ENCODE data around the gene SPEN. TPM values are rescaled to one million over a fixed set of nuclear protein-coding genes. Genes with fewer than 3 reads are reported as not detected.

SPEN gene
- total RNA-seq, 1 experiment from 2014 or later, result 70.3 TPM

GRCh38 chr1:15799928-15800835, 47.3 kb upstream of the SPEN start:
- no peak overlapping the region for H3K27ac ChIP-seq (ENCODE audit: low read depth, low read length, poor library complexity, severe bottlenecking)
- H3K4me3 ChIP-seq (ENCODE audit: low read depth, low read length, poor library complexity, severe bottlenecking), result no peak overlapping the region
- no peak for DNase-seq (ENCODE audit: low spot score)
- no peaks in the 10 kb centered on the region for H3K36me3 ChIP-seq (ENCODE audit: insufficient read depth, low read length, poor library complexity, severe bottlenecking)
- no TSS peak for BruUV-seq (replicated peaks)
- TF ChIP-seq CTCF (conservative IDR thresholded peaks at IDR 0.05; ENCODE audit: low read depth, low read length) (no peak), EZH2 (IDR thresholded peaks at IDR 0.05; ENCODE audit: borderline replicate concordance, low read depth, low read length, poor library complexity, severe bottlenecking) (no peak)
- no peaks in the 10 kb centered on the region for H3K27me3 ChIP-seq (replicated peaks; ENCODE audit: insufficient read depth, low read depth, low read length, poor library complexity)
- ChIA-PET CTCF (no interaction called here), POLR2A (ENCODE audit: low non-redundant PET) (no interaction called here)
- no peaks in the 10 kb centered on the region for H3K9me3 ChIP-seq (ENCODE audit: low read depth, low read length, poor library complexity, severe bottlenecking)
- intact Hi-C loops (cut with micrococcal nuclease; ENCODE audit: unreplicated experiment), result loop anchor here (5.0 kb wide), 2 partner anchors 147 to 257 kb away; no protein-coding TSS in a partner anchor
- peaks cover 7% of the 10 kb centered on the region for H3K4me1 ChIP-seq (ENCODE audit: insufficient read depth, low read length, poor library complexity, severe bottlenecking)

- intact Hi-C loops (cut with micrococcal nuclease; ENCODE audit: unreplicated experiment), result loop anchor here (5.0 kb wide), 2 partner anchors 145 to 255 kb away; no protein-coding TSS in a partner anchor
- TF ChIP-seq EZH2 (IDR thresholded peaks at IDR 0.05; ENCODE audit: borderline replicate concordance, low read depth, low read length, poor library complexity, severe bottlenecking) (no peak), CTCF (conservative IDR thresholded peaks at IDR 0.05; ENCODE audit: low read depth, low read length) (no peak)
- Histone ChIP-seq H3K36me3 (ENCODE audit: insufficient read depth, low read length, poor library complexity, severe bottlenecking) (no peaks in the 10 kb centered on the region), H3K9me3 (ENCODE audit: low read depth, low read length, poor library complexity, severe bottlenecking) (no peaks in the 10 kb centered on the region), H3K4me3 (ENCODE audit: low read depth, low read length, poor library complexity, severe bottlenecking) (no peak overlapping the region), H3K4me1 (ENCODE audit: insufficient read depth, low read length, poor library complexity, severe bottlenecking) (peaks cover 7% of the 10 kb centered on the region), H3K27ac (ENCODE audit: low read depth, low read length, poor library complexity, severe bottlenecking) (no peak overlapping the region), H3K27me3 (replicated peaks; ENCODE audit: insufficient read depth, low read depth, low read length, poor library complexity) (no peaks in the 10 kb centered on the region)
- DNase-seq (ENCODE audit: low spot score), result no peak
- ChIA-PET CTCF (interaction anchor here (0.6 to 1.3 kb wide), 3 partner anchors 32 to 561 kb away, joined by 4 to 5 read pairs (median 4); no protein-coding TSS in a partner anchor), POLR2A (ENCODE audit: low non-redundant PET) (no interaction called here)
- BruUV-seq (replicated peaks), result no TSS peak
Observed at GRCh38 chr1:15802234-15802965, 45.1 kb upstream of the SPEN start.

- peaks cover 7% of the 10 kb centered on the region for H3K4me1 ChIP-seq (ENCODE audit: insufficient read depth, low read length, poor library complexity, severe bottlenecking)
- ChIA-PET CTCF (interaction anchor here (1.2 kb wide), 1 partner anchor 151 kb away, joined by 4 read pairs; no protein-coding TSS in a partner anchor), POLR2A (ENCODE audit: low non-redundant PET) (no interaction called here)
- no TSS peak for BruUV-seq (replicated peaks)
- intact Hi-C loops (cut with micrococcal nuclease; ENCODE audit: unreplicated experiment), result loop anchor here (5.0 kb wide), 2 partner anchors 144 to 254 kb away; no protein-coding TSS in a partner anchor
- peak; percentile 61 for TF ChIP-seq CTCF (conservative IDR thresholded peaks at IDR 0.05; ENCODE audit: low read depth, low read length)
- no peak for TF ChIP-seq EZH2 (IDR thresholded peaks at IDR 0.05; ENCODE audit: borderline replicate concordance, low read depth, low read length, poor library complexity, severe bottlenecking)
- no peak overlapping the region for H3K27ac ChIP-seq (ENCODE audit: low read depth, low read length, poor library complexity, severe bottlenecking)
- no peaks in the 10 kb centered on the region for H3K27me3 ChIP-seq (replicated peaks; ENCODE audit: insufficient read depth, low read depth, low read length, poor library complexity)
- no peak overlapping the region for H3K4me3 ChIP-seq (ENCODE audit: low read depth, low read length, poor library complexity, severe bottlenecking)
- no peaks in the 10 kb centered on the region for H3K36me3 ChIP-seq (ENCODE audit: insufficient read depth, low read length, poor library complexity, severe bottlenecking)
- DNase-seq (ENCODE audit: low spot score), result peak; percentile 57
- H3K9me3 ChIP-seq (ENCODE audit: low read depth, low read length, poor library complexity, severe bottlenecking), result no peaks in the 10 kb centered on the region
Observed at GRCh38 chr1:15803380-15803779, 44.1 kb upstream of the SPEN start.
